LoVo (cell line): ENCODE data around the gene GARS1.
"Not testable (repeated sequence)": the region's sequence is repeated elsewhere in the genome, so short reads cannot be mapped to it uniquely, and the experiment has no call there.

Source experiments
- DNase-seq: peaks from one replicate; pipeline ENCODE4 v3.0.0-alpha.2; 2016; ENCODE audit warnings: low spot score

GARS1 gene

DNA sequence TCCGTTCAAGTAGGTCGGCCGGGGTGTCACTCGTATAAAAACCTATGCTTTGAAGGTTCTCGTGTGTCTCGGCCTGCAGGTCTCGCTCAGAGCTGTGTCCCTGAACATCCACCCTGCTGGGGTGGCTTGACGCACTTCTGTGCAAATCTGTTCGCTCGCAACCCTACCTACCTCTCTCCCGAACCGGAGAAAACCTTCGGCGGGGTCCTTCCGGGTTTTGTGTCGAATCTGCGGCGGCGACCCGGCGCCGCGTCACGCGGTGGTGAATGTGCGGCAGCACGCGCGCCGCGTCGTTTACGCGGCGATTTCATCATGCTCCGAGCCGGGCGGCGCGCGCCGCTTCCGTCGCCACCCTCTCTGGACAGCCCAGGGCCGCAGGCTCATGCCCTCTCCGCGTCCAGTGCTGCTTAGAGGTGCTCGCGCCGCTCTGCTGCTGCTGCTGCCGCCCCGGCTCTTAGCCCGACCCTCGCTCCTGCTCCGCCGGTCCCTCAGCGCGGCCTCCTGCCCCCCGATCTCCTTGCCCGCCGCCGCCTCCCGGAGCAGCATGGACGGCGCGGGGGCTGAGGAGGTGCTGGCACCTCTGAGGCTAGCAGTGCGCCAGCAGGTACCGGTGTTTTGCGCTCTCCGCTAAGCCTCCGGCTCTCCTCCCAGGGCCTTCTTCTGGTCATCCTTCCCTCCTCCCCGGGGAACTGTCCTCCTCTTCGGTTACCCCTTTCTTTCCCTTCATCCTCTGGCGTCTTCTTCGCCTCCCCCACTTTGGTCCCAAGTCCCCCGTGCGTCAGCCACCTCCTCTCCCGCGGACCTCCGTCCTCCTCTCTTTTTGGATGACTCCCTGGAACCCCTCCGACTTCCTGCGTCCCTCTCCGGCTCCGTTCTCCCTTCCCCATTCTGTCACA is at the start of gene GARS1:
TSS of gene GARS1 (plus strand) at position 339 of the 896 bp plus-strand sequence. CDS start at position 383, 44 bp downstream.
- DNase-seq: peak; percentile 94

- DNase-seq: no peak
Observed at GRCh38 chr7:30545791-30546555, 48.7 kb upstream of the GARS1 start.

DNA sequence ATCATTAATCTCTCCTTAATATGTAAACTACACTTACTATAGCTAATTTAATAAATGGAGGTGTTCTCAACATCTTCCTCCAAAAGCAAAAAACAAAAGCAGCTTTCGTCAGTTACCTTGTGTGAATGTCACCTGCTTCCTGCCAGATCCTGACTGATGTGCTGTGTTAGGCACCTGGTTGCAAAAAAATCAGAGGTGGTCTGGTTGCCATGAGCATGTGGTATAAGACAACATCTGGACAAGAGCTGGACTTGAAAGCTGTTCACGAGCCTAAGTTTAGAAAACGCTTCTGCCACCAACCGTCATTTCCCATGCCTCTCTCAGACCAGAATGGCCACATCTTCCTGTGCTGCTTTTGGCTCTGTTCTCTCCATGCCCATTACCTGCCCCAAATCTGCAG is 48.1 kb upstream of the GARS1 start:
- DNase-seq: no peak

- peak; percentile 78 for DNase-seq
Observed at GRCh38 chr7:30548845-30549244, 45.8 kb upstream of the GARS1 start.

GRCh38 chr7:30549931-30550493 is 44.7 kb upstream of the GARS1 start:
- no peak for DNase-seq

- no peak for DNase-seq
Observed at GRCh38 chr7:30552330-30552729, 42.3 kb upstream of the GARS1 start.

GRCh38 chr7:30553141-30553540 is 41.5 kb upstream of the GARS1 start:
- DNase-seq: no peak

DNA sequence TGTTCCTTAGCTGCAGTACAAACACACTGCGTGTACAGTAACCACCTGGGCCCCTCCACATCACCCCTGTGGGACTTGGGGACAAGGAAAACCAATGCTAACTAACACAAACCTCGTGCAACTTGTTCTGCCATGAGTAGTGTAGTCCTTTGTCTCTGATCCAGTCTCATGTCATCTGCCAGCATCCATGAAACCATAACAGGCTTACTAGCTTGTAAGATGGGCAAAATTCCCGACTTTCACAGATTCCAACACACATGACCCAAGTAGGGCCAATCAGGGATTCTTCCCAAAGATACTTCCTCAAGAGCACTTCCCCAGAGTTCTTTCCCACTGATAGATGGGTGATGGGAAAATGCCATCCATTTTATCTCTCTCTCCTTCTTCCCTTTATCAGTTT is 41.1 kb upstream of the GARS1 start:
- no peak for DNase-seq

DNA sequence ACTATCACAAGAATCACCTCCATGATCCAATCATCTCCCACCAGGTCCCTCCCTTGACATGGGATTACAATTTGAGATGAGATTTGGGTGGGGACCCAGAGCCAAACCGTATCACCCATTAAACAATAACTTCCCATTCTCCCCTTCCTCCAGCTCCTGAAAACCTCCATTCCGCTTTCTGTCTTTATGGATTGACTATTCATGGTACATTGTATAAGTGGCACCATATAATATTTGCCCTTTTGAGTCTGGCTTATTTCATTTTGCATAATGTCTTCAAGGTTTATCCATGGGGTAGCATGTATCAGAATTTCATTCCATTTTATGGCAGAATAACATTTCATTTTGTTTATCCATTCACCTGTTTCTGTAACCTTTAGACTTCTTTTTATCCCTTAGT is 39.2 kb upstream of the GARS1 start:
- DNase-seq: no peak

- no peak for DNase-seq
Observed at GRCh38 chr7:30556840-30557239, 37.8 kb upstream of the GARS1 start.

- DNase-seq: no peak
Observed at GRCh38 chr7:30557245-30557644, 37.4 kb upstream of the GARS1 start.

DNA sequence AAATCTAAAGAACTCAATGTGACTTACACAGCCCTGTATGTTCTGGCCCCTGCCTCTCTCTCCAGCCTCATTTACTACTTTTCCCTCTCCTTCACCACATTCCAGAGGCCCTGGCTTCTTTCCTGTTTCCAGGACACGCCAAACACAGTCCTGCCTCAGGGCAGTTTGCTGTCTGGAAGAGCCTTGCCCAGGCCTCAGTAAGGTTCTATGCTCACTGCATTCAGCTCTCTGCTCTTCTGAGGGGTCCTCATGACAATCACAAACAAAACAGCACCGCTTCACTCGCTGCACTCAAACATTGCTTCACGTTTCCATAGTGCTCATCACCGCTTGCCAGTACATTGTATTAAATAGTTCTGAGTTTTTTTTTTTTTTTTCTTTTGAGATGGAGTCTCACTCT is 35.1 kb upstream of the GARS1 start:
- DNase-seq: no peak

DNA sequence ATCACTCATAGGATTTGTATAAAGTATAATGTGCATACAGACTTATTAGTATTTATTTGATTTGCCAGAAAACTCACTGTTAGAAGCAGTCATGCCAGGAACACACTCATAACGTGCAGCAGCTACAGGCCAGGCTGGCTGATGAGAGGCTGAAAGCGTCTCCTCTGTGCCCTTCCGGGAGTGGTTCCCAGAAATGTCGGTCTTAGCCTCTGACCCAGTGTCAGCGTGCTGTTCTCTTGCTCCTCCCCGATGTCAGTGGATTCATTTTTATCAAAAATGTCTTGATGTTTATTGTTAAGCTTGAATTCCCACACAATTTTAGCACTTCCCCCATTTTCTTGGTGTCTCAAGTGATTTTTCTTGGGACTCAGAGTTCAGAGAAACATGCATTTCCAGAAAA is 33.3 kb upstream of the GARS1 start:
- DNase-seq: no peak

- DNase-seq: no peak
Observed at GRCh38 chr7:30562498-30562897, 32.2 kb upstream of the GARS1 start.

DNA sequence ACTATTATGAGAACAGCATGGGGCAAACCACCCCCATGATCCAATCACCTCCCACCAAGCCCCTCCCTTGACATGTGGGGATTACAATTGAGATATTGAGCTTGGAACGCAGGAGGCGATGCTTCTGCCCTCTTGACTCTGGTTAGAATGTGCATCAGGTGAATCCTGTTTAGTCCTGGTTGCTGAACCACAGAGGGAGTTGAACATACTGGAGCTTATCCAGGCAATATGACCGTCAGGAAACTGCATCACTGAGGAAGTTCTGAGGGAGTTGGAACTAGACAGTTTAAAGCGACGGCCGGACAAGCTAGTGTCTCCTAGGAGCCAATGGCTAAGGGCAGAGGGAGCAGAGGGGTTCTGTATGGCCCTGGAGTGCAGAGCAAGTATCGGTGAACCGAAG is 31.8 kb upstream of the GARS1 start:
- no peak for DNase-seq

DNA sequence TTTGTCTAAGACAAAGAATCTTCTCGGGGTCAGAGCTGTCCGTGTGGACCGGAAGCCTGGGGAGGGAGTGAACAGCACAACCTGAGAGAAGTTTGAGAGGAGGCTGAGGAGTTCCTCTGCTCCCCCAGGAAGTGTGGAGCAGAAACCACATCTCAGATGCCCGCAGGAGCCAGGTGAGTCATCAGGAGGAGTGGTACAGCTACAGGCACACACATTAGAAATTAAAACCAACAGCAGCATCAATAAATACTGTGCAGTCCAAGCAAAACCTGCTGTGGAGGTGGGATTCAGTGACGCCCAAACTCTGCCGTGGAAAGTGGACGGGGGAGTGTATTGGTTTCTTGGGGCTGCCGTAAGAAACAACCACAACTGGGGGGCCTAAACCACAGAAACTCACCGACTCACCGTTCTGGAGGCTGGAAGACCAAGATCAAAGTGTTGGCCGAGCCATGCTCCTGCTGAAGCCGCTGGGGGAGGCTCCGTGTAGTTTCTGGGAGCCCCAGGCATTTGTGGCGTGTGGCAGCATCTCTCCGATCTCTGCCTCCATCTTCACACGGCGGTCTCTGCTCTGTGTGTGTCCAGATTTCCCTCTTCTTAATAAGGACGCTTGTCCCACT is 31.2 kb upstream of the GARS1 start:
- no peak for DNase-seq

- DNase-seq: peak; percentile 83
Observed at GRCh38 chr7:30564243-30564892, 30.3 kb upstream of the GARS1 start.

DNA sequence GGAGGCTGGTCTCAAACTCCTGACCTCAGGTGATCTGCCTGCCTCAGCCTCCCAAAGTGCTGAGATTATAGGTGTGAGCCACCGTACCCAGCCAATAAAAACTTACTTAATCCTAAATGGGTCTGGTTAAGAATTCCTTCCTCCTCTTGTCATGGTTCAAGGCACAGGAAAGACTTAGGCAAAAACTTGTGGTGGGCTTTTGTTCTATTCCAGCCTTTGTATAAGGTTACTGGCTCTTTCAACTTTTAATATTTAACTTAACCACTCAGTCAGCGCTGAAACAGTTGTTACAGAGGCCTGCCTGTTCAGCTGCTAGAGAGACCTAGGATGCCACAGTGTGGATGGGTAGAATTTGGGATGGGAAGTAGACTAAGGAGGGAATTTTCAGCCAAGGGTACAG is 28.1 kb upstream of the GARS1 start:
- DNase-seq: no peak

DNA sequence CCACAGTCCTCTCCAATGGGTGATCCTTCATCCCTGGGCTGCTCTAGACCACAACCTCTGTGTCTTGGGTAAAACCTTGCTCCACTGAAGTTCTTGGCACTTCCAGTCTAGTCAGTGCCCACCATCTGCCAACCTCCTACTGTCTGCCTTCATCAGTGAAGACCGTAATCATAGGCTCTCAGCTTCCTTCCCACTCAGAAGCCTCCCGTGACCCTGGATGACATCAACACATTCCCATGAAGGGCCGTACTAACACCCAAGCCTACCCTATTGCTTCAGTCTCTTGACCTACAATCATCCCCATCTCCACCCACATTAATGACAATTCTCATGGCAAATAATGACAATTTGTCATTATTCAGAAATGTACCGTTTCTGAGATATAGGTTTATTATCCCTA is 27.6 kb upstream of the GARS1 start:
- DNase-seq: no peak

DNA sequence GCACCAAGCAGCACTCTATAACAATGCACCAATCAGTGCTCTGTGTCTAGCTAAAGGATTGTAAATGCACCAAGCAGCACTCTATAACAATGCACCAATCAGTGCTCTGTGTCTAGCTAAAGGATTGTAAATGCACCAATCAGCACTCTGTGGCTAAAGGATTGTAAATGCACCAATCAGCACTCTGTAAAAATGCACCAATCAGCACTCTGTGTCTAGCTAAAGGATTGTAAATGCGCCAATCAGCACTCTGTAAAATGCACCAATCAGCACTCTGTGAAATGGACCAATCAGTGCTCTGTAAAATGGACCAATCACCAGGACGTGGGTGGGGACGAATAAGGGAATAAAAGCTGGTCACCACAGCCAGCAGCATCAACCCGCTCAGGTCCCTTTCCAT is 24.4 kb upstream of the GARS1 start:
- not testable (repeated sequence) for DNase-seq

DNA sequence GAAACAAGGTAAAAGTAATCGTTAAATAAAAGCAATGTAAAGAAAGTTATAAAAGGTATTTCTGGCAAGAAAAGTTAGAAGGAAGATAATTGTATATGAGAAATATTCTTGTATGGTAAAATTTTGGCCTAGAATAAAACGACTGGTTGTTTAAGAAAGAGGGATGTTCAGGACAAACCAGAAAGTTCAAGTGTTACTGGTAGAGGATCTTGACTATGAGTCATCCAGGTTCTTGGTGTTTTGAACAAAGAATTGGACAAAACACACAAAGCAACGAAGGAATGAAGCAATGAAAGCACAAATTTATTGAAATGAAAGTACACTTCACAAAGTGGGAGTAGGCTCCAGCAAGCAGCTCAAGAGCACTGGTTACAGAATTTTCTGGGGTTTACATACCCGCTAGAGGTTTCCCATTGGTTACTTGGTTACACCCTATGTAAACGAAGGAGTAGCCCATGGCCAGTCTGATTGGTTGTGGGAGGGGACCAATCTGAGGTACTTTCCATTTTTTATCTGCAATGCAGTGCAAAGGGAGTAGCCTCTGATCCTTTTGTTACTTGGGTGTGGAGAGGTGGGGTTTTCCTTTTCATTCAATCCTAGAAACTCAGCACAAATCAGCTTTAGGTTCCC is 22.4 kb upstream of the GARS1 start:
- no peak for DNase-seq

- no peak for DNase-seq
Observed at GRCh38 chr7:30575910-30576309, 18.8 kb upstream of the GARS1 start.
